Urinary bladder (tissue), 4 donors: ENCODE results near the gene CTDSP2. TPM values are rescaled to one million over a fixed set of nuclear protein-coding genes. Genes with fewer than 3 reads are reported as not detected.

Experiments used
- DNase-seq: peaks from one replicate; pipeline ENCODE4 v3.0.0-alpha.2; 2015; ENCODE audit errors: extremely low spot score
- H3K27ac ChIP-seq: one replicate; pipeline ENCODE4 v1.5.1; 2013; ENCODE audit warnings: low read depth, mild to moderate bottlenecking, moderate library complexity
- H3K36me3 ChIP-seq: one replicate; pipeline ENCODE4 v1.6.1; 2013; ENCODE audit warnings: mild to moderate bottlenecking, moderate library complexity; ENCODE audit not compliant: insufficient read depth
- H3K4me1 ChIP-seq: one replicate; pipeline ENCODE4 v1.6.1; 2013; ENCODE audit warnings: mild to moderate bottlenecking, moderate library complexity; ENCODE audit not compliant: insufficient read depth
- H3K4me3 ChIP-seq: one replicate; pipeline ENCODE4 v1.5.1; 2013; ENCODE audit warnings: low read depth, low read length
- WGBS: extraction: QIAGEN DNeasy Blood & Tissue Kit; methylation state at CpG from one replicate; pipeline ENCODE4 v1.1.7; 2013; 5-methylcytosine and 5-hydroxymethylcytosine counted together
- polyA plus RNA-seq: library from polyadenylated mRNA; stranded (reverse); fragments of 200-250 nt; gene quantifications from one replicate; pipeline ENCODE4 v1.2.3, GENCODE V29; 2013
- total RNA-seq: library from RNA; depleted of rRNA; stranded (reverse); fragments of >200 nt; gene quantifications from one replicate; pipeline ENCODE4 v1.2.3, GENCODE V29; 2014
- donor health status: healthy with polysubstance abuse.
- donor health status: healthy.

The CTDSP2 gene
- total and polyA plus RNA-seq, 2 donors, result 80.2 to 145 TPM

DNA sequence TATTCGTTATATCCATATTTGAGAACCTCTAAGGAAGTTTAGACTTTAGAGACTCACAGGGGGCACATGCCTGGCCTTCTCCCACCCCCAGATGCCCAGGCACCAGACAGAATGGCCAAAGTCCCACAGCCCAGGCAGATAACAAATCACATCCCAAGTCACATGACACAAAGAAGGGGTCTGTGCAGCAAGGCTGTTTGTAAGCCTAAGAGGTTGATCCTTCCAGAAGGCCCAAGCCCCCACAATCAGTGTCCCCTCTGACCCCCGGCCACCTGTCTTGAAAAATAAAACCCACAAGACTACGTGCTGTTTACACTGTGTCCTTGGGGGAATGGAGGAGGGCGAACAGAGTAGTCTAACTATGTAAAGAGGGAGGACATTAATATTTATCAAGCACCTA is 5.1 kb downstream of the CTDSP2 start:
- H3K4me3 ChIP-seq, result no peak overlapping the region
- H3K36me3 ChIP-seq, result no peaks in the 10 kb centered on the region
- WGBS, result 33% methylated on average over 4 of the region's 4 CpGs
- peaks cover 7% of the 10 kb centered on the region for H3K4me1 ChIP-seq
- H3K27ac ChIP-seq, result no peak overlapping the region
- no peak for DNase-seq

DNA sequence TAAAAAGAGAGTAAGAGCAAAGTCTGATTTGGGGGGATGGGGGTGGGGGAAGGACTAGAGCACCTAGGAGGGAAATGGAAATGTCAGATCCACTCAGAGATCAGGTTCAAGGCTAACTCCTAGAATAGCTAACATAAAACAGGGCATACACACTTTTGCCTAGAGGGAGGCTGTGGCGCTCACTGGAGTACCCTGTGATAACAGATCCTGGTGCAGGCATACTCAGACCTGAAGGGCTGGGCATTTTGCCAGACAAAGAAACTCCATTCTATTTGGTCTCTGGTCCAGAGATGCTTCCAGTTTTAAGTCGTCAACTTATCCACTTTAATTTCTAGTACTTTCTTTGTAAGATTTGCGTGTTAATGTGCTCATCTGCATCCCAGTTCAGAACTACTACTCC is 5.8 kb downstream of the CTDSP2 start:
- H3K27ac ChIP-seq, result no peak overlapping the region

DNA sequence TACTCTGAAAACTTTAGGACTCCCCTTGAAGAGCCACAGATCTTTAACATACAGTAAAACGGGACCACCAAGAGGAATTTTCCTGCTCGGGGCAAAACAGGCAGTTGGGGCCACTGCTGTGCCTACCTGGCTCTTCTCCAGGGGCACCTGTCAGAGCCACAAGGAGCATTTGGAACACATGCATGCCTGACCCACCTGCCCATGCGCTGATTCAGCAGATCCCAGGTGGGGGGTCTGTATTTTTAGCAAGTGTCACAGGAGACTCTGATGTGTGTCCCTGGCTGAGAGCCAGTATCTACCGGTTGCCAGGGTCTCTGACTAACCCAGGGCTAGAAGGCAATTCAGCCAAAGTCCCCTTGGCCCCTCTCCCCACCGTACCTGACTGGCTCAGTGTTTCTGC is 6.5 kb downstream of the CTDSP2 start:
- Histone ChIP-seq H3K4me3 (no peak overlapping the region), H3K4me1 (peaks cover 7% of the 10 kb centered on the region)
- no peak for DNase-seq

More for the DNA sequence above, 5.8 kb downstream of the CTDSP2 start:
- H3K4me1 ChIP-seq, result peaks cover 7% of the 10 kb centered on the region
- WGBS, result 20% methylated on average over 3 of the region's 3 CpGs
- no peaks in the 10 kb centered on the region for H3K36me3 ChIP-seq
- H3K4me3 ChIP-seq, result peak overlapping the region; percentile 6
- no peak for DNase-seq

DNA sequence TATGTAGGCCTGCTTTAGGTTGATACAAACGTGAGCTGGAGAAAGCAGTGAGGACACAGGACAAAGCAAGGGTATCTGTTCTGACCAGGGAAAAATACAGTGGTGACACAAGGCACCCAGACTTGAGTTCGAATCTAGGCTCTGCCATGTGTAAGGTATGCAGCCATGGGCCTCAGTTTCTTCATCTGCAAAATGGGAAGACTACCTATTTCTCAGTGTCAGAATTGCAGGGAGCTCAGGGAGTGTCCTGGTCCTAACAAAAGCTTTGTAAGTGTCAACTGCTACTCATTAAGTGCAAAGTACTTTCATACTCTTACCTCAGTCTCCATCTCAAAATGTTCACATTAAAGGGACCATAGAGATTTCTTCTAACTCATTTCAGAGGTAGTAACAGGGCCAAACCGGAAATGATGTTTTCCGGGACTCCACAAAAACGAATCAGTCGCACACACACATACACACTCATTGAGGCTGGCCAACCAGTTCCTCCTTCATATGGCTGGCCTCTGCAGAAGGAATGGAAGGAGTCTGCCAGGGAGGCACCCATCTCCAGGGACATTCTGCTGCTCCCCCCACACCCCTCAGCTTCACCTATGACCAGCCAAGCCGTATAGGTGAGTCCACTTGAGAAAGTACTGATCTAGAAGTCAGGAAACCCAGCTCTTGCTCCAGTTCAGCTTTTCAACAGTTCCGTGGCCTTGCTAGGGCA is 7.8 kb downstream of the CTDSP2 start:
- Histone ChIP-seq H3K4me3 (no peak overlapping the region), H3K27ac (peak overlapping the region; percentile 26), H3K4me1 (peaks cover 7% of the 10 kb centered on the region), H3K36me3 (no peaks in the 10 kb centered on the region)
- WGBS, result 35% methylated on average over 8 of the region's 8 CpGs
- no peak for DNase-seq

More for the DNA sequence above, 6.5 kb downstream of the CTDSP2 start:
- Histone ChIP-seq H3K27ac (peak overlapping the region; percentile 47), H3K36me3 (no peaks in the 10 kb centered on the region)
- WGBS, result 40% methylated on average over 5 of the region's 5 CpGs

DNA sequence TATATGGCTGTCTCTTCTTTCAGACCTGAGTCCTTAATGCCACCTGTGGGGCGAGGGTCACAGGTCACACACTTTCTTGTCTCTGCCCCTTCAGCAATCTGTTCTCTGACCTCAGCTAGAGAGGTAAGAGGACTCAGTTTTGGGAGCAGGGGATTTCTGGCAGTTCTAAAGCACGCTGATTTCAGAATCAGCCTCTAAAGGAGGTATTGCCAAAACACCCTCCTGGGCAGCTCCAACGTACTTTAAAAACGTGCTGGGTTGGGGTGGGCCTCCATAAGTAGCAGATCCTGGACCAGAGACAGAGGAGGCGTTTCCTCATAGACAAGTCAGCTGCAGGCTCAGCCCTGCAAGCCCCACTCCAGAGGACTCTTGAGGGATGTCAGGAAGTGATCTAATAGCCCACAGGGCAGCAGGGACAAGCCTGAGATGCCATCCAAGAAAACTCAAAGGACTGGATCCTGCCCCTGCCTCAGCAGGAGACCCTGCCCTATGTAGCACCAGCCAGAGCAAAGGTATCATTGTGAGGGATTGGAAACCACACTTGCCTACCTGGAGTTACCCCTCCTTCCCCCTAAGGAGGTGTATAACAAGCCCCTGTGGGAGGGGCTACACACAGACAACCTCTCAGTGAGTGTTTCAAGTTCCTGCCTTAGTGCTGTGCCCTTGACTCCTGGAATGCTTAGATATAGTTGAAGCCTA is 8.5 kb downstream of the CTDSP2 start:
- no peaks in the 10 kb centered on the region for H3K36me3 ChIP-seq
- H3K27ac ChIP-seq, result no peak overlapping the region
- WGBS, result 15% methylated on average over 5 of the region's 5 CpGs
- no peak overlapping the region for H3K4me3 ChIP-seq
- no peak for DNase-seq
- peaks cover 7% of the 10 kb centered on the region for H3K4me1 ChIP-seq

DNA sequence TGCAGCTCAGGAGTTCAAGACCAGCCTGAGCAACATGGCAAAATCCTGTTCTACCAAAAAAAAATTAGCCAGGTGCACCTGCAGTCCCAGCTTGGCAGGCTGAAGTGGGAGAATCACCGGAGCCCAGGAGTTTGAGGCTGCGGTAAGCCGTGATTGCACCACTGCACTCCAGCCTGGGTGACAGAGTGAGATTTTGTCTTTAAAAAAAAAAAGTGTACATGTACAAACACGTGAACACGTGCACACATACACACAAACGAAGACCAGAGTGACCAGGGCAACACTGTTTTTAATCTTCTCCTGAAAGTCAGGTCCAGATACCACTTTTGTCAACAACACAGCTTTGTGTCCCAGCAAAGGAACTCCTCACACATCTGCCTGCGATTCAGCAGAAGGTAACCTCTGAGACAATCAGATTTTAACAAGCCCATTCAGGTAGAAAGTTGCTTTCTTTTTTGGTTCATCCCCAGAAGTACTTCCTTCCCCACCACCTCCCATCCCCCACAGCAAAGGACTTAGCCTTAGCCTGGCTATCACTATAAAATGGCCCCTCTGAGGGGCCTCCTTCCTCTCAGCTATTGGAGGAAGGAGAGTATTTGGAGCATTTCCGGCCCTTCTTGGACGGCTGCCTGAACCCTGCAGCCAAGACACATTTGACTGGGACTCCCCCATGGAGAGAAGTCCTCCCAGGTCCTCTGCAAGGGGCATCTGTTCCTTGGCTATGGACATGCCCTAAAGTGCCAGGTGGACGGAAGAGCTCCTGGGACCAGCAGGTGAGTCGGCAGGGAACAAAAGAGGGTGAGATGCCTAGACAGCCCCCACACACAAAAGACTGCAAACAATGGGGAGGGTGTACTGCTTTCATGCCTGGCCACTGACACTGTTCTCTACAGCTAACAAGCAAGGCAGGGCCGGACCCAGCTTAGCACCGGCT is 9.8 kb downstream of the CTDSP2 start:
- WGBS, result 7% methylated on average over 13 of the region's 13 CpGs
- peaks cover 7% of the 10 kb centered on the region for H3K4me1 ChIP-seq
- peak; percentile 89 for DNase-seq
- H3K4me3 ChIP-seq, result no peak overlapping the region
- no peak overlapping the region for H3K27ac ChIP-seq
- no peaks in the 10 kb centered on the region for H3K36me3 ChIP-seq

DNA sequence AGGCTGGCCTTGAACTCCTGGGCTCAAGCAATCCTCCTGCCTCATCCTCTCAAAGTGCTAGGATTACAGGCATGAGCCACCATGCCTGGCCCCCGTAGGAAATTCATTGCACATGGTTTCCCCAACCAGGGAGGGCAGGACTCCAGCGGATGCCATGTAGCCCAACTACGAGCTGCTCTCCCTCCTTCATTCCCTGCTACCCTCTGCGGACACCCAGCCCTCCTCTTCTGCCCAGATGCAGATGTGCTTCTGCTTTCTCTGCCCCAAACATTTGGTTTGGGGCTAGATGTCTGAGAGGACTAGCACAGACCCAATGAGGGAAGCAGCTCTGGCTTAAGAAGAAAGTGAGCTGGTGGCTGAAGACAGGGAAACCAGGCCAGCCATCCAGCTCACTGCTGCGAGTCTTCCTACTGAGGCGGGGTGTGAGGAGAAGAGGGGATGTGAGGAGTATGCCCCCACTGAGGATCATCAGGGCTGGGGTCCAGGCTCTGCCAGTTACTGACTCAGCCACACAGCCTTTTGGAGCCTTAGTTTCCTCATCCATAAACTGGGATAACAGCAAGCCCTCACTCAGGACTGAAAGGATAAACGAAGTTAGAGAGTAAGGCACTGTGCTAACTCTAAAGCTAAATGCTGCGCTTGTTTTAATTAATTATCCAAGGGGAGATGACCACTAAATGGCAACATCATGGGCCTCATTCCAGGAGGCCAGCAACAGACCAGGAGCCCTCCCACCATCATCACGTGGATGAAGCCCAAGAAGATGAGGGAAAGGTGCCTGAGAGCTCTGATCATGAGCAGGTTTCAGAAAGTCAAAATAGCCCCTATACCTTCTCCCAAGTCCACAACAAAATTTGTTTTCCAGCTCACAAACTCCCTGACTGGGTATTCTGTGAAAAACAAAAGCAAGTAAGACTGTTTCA is 10.9 kb downstream of the CTDSP2 start:
- Histone ChIP-seq H3K27ac (no peak overlapping the region), H3K36me3 (no peaks in the 10 kb centered on the region), H3K4me3 (no peak overlapping the region), H3K4me1 (peaks cover 7% of the 10 kb centered on the region)
- DNase-seq, result no peak
- 35% methylated on average over 9 of the region's 9 CpGs for WGBS

DNA sequence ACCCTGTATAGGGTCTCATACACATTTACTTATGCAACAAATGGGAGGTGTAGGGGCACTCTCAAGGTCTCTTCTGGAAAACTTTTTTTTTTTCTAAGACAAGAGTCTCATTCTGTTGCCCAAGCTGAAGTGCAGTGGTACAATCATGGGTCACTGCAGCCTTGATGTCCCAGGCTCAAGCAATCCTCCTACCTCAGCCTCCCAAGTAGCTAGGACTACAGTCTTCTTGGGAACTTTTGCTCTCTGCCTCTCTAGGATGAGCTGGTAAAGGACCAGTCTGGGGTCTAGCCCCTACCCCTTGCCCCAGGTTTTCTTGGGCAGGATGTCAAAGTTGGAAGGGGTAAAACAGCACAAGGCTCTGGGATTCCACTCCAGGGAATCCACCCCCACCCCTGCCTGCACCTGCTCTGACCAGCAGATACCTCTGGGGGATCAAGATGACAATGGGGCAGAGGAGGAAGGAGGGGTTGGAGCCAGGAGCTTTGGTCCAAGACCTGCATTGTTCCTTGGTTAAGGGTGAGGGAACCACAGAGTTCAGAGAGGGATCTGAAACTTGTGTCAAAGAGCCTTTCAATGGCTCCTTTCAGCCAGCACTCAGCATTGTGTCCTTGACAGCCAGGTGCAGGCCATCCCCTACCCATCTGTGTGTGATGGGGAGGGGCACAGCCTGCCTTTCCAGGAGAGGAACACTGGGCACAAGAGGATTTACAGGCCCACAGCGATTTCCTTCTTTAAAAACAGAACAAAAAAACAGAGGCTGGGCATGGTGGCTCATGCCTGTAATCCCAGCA is 12.2 kb downstream of the CTDSP2 start:
- Histone ChIP-seq H3K36me3 (no peaks in the 10 kb centered on the region), H3K4me3 (no peak overlapping the region), H3K4me1 (peaks cover 2% of the 10 kb centered on the region), H3K27ac (peak overlapping the region; percentile 15)
- 13% methylated on average over 1 of the region's 1 CpG for WGBS
- DNase-seq, result no peak

DNA sequence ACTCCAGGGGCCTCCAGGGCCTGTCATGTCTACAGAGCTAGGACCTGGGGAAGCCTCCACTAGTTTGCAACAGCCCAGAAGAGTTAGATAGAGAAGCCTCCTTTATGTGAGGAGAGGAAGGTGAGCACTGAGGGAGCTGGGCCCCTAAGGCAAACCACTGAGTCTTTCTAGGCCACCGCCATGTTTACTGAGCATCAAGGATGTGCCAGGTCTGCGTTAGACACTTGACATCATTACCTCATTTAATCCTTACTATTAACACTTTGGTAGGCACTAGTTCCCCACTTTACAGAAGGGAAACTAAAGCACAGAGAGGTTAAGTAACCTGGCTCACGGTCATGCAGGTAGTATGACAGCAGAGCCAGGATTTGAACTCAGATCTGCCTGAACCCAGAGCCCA is 12.9 kb downstream of the CTDSP2 start:
- Histone ChIP-seq H3K36me3 (no peaks in the 10 kb centered on the region), H3K4me3 (no peak overlapping the region), H3K27ac (no peak overlapping the region), H3K4me1 (peaks cover 2% of the 10 kb centered on the region)
- WGBS, result 59% methylated on average over 3 of the region's 3 CpGs
- DNase-seq, result no peak

DNA sequence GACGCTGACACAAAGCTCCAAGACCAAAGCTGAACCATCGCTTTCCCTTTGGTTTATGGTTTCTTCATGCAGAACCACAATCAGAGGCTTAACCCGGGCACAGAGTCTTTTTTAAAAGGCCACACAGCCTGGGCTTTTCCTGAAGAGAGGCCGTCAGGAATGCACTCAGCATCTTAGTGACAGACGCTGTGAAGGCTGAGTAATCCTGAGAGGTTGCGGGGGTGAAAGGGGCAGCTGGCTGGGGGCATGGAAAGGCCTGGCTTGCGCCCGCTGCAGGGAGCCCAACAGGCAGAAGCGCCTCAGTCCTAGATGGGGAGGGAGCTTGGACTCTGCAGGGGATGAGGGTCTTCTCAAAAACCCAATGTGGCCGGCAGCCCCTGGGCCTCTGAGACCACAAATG is 13.6 kb downstream of the CTDSP2 start:
- DNase-seq, result no peak
- H3K4me1 ChIP-seq, result no peaks in the 10 kb centered on the region
- WGBS, result 28% methylated on average over 10 of the region's 10 CpGs
- no peaks in the 10 kb centered on the region for H3K36me3 ChIP-seq
- no peak overlapping the region for H3K4me3 ChIP-seq
- H3K27ac ChIP-seq, result no peak overlapping the region

DNA sequence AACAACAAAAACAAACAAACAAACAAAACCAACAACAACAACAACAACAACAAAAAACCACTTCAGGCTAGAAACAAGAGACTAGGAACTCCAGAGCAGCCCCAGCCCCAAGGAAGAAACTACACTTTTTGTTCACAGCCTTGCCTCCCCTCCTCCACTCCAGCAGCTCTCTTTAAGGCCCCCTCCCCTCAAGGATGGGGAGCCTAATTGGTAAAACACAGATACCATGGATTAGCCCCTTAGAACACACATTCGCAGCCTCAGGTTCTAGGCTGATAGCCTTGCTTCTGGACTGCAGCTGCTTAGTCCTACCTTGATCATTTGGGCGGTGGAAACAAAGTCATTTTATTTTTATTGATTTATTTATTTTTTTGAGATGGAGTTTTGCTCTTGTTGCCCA is 16.1 kb downstream of the CTDSP2 start:
- Histone ChIP-seq H3K27ac (no peak overlapping the region), H3K36me3 (peaks cover 4% of the 10 kb centered on the region), H3K4me3 (no peak overlapping the region), H3K4me1 (no peaks in the 10 kb centered on the region)
- 78% methylated on average over 2 of the region's 2 CpGs for WGBS
- no peak for DNase-seq

DNA sequence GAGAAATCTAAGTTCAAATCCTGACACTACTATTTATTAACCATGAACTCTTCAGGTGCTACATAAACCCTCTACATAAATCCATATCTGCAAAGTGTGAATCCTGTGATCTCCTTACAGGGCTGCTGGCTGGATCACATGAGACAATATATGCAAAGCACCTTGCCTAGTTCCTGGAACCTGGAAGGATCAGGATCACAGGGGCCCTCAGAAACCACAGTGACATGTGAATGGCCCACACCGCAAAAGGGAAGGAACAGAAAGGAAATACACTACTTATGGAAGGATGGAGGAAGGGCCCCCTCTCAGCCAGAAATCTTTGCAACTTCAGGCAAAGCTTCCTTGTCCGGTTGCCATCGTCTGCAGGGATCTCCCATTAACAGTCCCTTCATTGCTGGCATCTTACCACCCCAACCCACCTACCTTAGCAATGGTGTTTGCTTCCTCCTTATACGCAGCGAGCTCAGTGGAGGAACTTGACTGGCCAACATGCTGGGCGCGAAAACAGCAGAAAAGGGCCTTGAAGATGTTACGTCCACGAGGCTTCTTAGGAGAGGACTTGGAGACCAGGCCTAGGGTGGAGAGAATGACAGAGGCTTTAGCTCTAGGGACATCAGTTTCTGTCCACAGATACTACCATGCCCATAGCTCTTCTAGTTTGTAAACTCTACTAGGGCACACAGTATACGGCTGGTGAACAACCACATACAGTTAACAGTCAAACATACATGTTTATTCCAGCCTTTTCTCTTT is 17.3 kb downstream of the CTDSP2 start:
- H3K36me3 ChIP-seq, result peaks cover 6% of the 10 kb centered on the region
- H3K4me3 ChIP-seq, result no peak overlapping the region
- no peak for DNase-seq
- no peak overlapping the region for H3K27ac ChIP-seq
- H3K4me1 ChIP-seq, result no peaks in the 10 kb centered on the region
- 64% methylated on average over 10 of the region's 10 CpGs for WGBS
